MV-4-11 (cell line): ENCODE measurements around the gene PDXP.
A peak's percentile ranks its signal among the peaks of the same experiment; 100 is the strongest.

Source experiments
- DNase-seq: peaks from one replicate; lab custom pipeline; 2025; lab: John Stamatoyannopoulos, UW

The PDXP gene

DNA sequence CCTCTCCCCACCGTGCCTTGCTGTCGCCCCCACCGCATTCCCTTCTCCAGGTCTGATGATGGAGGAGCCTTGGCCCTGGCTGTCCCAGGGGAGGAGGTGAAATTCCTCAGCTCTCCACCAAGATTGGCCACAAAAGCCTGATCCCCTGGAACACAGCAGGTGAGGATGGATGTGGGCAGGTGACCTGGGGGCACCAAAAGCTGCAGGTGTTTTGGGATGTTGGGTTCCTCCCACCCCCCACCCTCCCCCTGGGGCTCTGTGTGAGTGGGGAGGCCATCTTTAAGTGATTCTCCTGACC is 39.0 kb downstream of the PDXP start:
- no peak for DNase-seq

DNA sequence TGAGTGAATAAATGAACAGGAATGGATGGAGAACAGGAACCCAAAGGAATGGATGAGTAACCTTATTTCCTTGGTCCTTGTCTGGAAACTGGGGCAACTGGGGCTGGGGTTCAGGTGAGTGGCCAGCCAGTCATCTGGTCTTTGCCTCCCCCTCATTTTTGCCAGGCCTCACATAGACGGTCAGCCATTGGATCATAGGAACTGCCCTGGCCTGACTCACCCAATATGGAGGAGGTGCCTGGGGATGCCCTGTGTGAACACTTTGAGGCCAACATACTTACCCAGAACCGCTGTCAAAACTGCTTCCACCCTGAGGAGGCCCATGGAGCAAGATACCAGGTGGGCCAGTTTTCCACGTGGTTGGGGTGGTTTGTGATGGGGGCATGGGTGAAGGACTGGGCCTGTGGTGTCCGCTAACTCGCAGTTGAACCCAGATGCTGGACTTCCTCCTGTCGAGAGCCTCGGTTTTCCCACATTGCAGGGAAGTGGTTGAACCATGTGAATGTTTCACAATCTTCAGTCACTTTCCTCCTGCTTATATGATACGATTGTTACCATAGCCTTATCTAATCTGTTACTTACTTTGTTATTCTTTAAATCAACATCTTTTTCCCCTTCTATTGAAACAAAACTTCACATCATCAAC is 42.7 kb downstream of the PDXP start:
- peak; percentile 94 for DNase-seq

DNA sequence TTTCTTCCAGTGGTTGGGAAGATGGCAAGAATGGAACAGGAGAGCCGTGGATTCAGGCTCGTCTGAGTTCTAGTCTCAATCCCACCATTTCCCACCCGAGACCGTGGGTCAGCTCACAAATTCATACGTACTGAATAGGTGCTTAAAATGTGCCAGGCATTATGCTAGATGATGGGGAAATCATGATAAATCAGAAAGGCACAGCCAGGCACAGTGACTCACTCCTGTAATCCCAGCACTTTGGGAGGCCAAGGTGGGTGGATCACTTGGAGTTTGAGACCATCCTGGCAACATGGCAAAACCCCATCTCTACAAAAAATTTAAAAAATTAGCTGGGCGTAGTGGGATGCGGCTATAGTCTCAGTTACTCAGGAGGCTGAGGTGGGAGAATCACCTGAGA is 45.4 kb downstream of the PDXP start:
- no peak for DNase-seq

DNA sequence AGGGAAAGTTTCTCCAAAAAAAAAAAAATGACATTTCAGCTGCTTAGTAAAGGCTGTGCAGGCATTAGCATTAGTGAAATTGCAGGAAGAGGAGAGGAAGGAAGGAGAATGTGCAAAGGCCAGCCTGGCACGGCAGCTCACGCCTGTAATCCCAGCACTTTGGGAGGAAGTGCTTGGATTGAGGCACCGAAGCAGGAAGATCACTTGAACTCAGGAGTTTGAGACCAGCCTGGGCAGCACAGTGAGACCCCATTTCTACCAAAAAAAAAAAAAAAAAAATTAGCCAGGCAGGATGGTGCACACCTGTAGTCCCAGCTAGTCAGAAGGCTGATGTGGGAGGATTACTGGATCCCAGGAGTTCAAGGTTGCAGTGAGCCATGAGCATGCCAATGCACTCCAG is 46.1 kb downstream of the PDXP start:
- DNase-seq: no peak

DNA sequence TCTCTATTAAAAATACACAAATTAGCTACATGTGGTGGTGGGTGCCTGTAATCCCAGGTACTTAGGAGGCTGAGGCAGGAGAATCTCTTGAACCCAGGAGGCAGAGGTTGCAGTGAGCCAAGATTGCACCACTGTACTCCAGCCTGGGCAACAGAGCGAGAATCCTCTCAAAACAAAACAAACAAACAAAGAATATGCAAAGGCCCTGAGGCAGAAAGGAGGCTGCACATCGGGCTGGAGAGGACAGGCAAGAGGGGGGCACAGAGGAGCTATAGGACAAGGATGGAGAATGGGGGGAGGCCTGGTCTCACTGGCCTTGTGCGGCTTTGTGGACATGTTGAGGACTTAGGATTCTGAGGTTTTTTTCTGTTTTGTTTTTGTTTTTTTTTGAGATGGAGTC is 46.7 kb downstream of the PDXP start:
- no peak for DNase-seq

DNA sequence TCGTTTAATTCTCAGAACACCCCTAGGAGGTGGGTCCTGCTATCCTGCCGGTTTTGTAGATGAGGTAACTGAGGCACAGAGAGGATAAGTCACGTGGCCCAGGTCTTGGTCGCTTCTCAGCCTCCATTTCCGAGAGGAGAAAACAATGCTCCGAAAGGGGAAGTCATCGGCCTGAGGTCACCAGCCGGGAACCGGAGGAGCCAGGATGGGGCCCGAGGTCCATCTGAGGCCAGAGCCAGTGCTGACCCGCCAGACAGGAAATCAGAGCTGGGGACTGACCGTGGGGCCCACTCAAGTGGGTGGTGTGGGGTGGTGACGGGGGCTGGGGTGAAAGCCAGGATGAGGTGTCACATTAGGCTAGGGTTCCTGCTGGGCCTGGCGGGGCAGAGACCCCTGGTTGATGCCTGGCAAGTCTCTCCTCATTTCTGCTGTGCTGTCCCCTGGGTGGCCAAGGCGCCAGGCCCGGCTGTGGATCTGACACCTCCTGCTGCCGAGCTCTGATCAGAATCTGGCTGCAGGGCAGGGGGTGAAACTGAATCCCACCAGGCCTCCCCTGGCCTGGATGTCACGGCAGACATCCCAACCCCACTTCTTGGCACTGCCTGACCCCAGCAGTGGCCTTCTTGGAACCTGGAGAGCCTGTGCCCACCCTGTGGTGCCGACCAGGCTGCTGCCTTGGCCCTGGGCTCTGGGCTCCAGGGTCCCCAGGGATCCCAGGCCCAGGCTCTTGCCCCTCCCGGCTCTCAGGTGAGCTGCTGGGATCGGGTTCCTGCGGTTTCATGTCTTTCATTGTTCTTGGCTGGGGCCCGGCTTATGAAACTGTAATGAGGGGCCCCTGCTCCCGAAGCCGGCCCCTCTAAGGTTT is 50.3 kb downstream of the PDXP start:
- DNase-seq: peak; percentile 52

DNA sequence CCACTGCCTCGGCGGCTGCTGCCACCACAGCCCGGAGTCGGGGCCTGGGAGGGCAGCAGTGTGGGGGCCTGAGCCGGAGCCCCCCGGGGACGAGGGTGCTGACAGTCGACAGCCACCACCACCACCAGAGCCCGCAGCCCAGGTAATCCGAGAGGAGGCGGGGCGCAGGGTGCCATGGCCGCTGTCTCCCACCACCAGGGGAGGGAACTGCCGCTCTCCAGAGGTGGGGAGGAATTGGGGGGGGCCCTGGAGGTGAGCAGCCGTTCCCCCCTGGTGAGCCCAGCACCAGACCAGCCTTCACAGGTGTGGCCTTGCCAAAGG is 50.9 kb downstream of the PDXP start:
- no peak for DNase-seq

DNA sequence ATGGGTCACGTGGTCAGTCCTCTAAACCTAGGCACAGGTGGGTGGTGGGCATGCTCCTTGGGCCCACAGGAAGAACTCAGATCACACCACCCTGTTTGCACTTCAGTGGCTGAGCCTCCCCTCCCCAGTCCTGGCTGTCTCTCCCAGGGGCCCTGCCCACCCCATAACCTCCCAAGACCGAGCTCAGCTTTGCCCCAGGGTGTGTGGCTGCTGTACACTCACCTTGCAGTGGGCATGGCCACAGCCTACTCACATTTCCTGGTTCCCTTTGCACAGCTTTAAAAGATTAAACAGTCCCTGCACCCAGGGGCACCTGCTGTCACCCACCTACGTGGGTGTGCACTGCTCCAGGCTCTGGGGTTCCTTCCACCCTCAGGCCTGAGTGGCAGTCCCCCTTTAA is 52.2 kb downstream of the PDXP start:
- no peak for DNase-seq

DNA sequence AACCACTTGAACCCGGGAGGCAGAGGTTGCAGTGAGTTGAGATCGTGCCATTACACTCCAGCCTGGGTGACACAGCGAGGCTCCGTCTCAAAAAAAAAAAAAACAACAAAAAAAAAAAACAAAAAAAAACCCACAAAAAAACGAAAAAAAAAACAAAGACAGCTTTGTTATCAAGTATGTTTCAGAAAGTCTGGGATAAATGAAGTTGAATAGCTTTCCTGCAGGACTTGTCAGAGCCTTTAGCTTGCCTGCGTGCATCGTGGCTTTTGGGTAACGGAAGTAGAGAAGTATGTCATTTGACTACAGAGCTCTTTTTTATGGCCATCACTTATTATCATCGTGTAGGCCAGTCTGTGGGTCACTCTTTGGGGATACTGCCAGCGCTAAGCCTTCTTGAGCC is 53.0 kb downstream of the PDXP start:
- no peak for DNase-seq

DNA sequence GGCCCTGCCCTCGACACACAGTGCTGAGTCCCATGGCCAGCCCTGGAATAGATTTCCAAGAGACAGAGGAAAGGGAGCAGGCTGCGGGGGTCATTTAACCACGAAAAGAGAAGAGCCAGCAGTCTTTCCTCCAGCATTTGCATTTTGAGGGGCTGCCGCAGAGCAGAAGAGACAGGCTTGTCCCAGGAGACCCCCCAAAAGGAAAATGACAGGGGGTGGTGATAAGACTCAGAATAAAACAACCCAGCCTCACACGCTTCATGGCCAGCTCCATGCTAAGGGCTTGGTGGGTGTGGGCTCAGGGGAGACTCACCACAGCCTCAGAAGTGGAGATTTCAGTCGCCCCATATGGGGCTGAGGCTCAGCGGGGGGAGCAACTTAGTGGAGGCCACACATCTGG is 55.2 kb downstream of the PDXP start:
- no peak for DNase-seq

DNA sequence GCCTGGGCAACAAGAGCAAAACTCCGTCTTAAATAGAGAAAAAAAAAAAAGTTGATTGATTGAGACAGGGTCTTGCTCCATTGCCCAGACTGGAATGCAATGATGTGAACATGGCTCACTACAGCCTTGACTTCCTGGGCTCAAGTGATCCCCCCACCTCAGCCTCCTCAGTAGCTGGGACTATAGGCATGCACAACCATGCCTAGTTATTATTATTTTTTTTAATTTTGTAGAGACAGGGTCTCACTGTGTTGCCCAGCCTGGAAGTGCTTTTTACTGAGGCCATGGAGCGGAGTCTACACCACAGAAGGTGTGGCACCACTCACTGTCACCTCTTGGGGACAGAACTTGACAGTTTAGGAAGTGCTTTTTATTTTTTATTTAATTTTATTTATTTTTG is 56.1 kb downstream of the PDXP start:
- no peak for DNase-seq

DNA sequence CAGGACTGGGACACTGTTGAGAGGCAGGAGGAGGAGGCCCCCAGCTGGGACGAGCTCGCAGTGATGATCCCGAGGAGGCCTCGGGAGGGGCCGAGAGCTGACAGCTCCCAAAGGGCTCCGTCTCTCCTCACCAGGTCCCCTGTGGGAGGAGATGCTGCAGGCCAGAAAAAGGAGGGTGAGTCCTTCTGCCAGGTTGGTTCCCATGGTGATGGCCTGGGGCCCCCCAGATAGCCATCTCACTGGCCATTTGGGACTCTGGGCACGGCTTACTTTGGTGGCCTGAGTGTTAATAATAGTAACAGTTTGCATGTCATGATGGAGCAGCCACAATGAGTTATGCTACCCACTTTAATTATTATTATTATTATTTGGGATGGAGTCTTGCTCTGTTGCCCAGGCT is 57.2 kb downstream of the PDXP start:
- DNase-seq: no peak
